Natural killer cell (primary cell): Measurements from ENCODE around the gene RNF103. TPM values are rescaled to one million over a fixed set of nuclear protein-coding genes. Genes with fewer than 3 reads are reported as not detected.

Source experiments
- ATAC-seq, 3 donors: fragments of 150-1000 bp in 2 of 3; fragments of 200-7000 bp in 1 of 3; cut with Tn5 transposase; 1 replicate in 1 of 3; 2 replicates in 2 of 3; pipeline ENCODE4 v1.10.0; 2021; ENCODE audit warnings: mild to moderate bottlenecking in 2 of 3, moderate library complexity in 2 of 3
- DNase-seq, 2 donors: peaks; one replicate each; pipeline versions ENCODE4 v3.0.0 to v3.0.0-alpha.2; 2013 to 2021; ENCODE audit warnings: mixed read lengths in 1 of 2
- H3K27ac ChIP-seq: one replicate; pipeline ENCODE4 v1.5.1; 2013; ENCODE audit warnings: mild to moderate bottlenecking, low read length
- H3K27me3 ChIP-seq: one replicate; pipeline ENCODE4 v1.6.1; 2013; ENCODE audit warnings: low read length; ENCODE audit not compliant: control insufficient read depth, insufficient read depth
- H3K36me3 ChIP-seq: one replicate; pipeline ENCODE4 v1.6.1; 2013; ENCODE audit warnings: low read length; ENCODE audit not compliant: control insufficient read depth, insufficient read depth
- H3K4me1 ChIP-seq: one replicate; pipeline ENCODE4 v1.6.1; 2013; ENCODE audit warnings: low read length; ENCODE audit not compliant: control insufficient read depth, insufficient read depth
- H3K4me3 ChIP-seq: one replicate; pipeline ENCODE4 v1.5.1; 2013; ENCODE audit warnings: low read length
- H3K9me3 ChIP-seq: one replicate; pipeline ENCODE4 v1.6.1; 2013; ENCODE audit warnings: low read length; ENCODE audit not compliant: control insufficient read depth, insufficient read depth
- H3K27ac Mint-ChIP-seq, 2 donors: one replicate each; pipeline ENCODE4 v1.8.0; 2022; ENCODE audit warnings: mild to moderate bottlenecking in 2 of 2, mixed read lengths in 2 of 2, moderate library complexity in 1 of 2
- H3K27me3 Mint-ChIP-seq, 2 donors: one replicate each; pipeline ENCODE4 v1.8.0; 2022; ENCODE audit warnings: low read depth in 2 of 2, mixed read lengths in 2 of 2
- H3K36me3 Mint-ChIP-seq: one replicate; pipeline ENCODE4 v1.8.0; 2022; ENCODE audit warnings: mixed read lengths
- H3K4me1 Mint-ChIP-seq, 2 donors: one replicate each; pipeline ENCODE4 v1.8.0; 2022; ENCODE audit warnings: mixed read lengths in 2 of 2
- H3K4me3 Mint-ChIP-seq: one replicate; pipeline ENCODE4 v1.8.0; 2022; ENCODE audit warnings: mild to moderate bottlenecking, moderate library complexity, mixed read lengths
- H3K9me3 Mint-ChIP-seq, 2 donors: one replicate each; pipeline ENCODE4 v1.8.0; 2022; ENCODE audit warnings: mixed read lengths in 2 of 2
- WGBS: methylation state at CpG from one replicate; pipeline ENCODE4 v1.1.7; 2013; ENCODE audit warnings: missing lambda C conversion rate; ENCODE audit not compliant: insufficient coverage; 5-methylcytosine and 5-hydroxymethylcytosine counted together
- intact Hi-C: fragments of 100-400 bp; cut with micrococcal nuclease; formaldehyde crosslinking; loops from one replicate; pipeline ENCODE4 v1.14.2; 2022
- total RNA-seq, 4 donors: library from RNA; stranded (reverse); fragments of 120-200 nt in 1 of 4; gene quantifications; one replicate each; pipeline versions ENCODE4 v1.2.3 to v1.2.4, GENCODE V29; 2013 to 2022
- TF ChIP-seq, protein P1 (sequence below): fragments of 200-600 bp; IDR thresholded peaks from one replicate; pipeline ENCODE4 v1.8.0; 2022; ENCODE audit warnings: antibody characterized with exemption

RNF103 gene
- total RNA-seq, 3 donors from 2014 or later (not counting 1 experiment from before 2014, with no cell fraction given) = 52.9 to 74.2 (median 70.9) TPM

DNA sequence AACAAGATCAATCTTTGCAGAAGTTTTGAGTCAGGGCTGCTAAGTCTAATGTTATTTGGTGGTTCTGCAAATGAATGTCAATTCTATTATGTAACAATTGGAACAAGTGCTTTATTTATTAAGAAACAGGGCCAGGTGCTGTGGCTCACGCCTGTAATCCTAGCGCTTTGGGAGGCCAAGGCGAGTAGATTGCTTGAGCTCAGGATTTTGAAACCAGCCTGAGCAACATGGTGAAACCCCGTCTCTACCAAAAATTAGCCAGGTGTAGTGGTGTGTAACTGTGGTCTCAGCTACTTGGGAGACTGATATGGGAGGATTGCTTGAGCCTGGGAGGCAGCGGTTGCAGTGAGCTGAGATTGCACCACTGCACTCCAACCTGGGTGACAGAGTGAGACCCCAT lies 13.2 kb upstream of the RNF103 start:
- Histone ChIP-seq H3K36me3 (no peaks in the 10 kb centered on the region), H3K4me3 (no peak overlapping the region), H3K27me3 (no peaks in the 10 kb centered on the region), H3K9me3 (peaks cover 4% of the 10 kb centered on the region), H3K4me1 (no peaks in the 10 kb centered on the region), H3K27ac (no peak overlapping the region)
- 96% methylated on average over 5 of the region's 5 CpGs for WGBS
- Mint-ChIP-seq H3K27ac (no peak overlapping the region), H3K4me1 (no peaks in the 10 kb centered on the region), H3K9me3 (peaks cover 0 to 2% of the 10 kb centered on the region in 2 donors), H3K27me3 (peaks cover 3 to 12% of the 10 kb centered on the region in 2 donors), H3K36me3 (peaks cover 12% of the 10 kb centered on the region), H3K4me3 (no peak overlapping the region)
- intact Hi-C loops = no loop called here
- no peak for DNase-seq
- TF ChIP-seq, protein P1, sequence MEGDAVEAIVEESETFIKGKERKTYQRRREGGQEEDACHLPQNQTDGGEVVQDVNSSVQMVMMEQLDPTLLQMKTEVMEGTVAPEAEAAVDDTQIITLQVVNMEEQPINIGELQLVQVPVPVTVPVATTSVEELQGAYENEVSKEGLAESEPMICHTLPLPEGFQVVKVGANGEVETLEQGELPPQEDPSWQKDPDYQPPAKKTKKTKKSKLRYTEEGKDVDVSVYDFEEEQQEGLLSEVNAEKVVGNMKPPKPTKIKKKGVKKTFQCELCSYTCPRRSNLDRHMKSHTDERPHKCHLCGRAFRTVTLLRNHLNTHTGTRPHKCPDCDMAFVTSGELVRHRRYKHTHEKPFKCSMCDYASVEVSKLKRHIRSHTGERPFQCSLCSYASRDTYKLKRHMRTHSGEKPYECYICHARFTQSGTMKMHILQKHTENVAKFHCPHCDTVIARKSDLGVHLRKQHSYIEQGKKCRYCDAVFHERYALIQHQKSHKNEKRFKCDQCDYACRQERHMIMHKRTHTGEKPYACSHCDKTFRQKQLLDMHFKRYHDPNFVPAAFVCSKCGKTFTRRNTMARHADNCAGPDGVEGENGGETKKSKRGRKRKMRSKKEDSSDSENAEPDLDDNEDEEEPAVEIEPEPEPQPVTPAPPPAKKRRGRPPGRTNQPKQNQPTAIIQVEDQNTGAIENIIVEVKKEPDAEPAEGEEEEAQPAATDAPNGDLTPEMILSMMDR = no peak
- no peak for ATAC-seq

GRCh38 chr2:86634352-86634751 lies 10.7 kb upstream of the RNF103 start:
- Histone ChIP-seq H3K36me3 (no peaks in the 10 kb centered on the region), H3K4me1 (no peaks in the 10 kb centered on the region), H3K9me3 (no peaks in the 10 kb centered on the region), H3K27ac (no peak overlapping the region), H3K4me3 (no peak overlapping the region), H3K27me3 (no peaks in the 10 kb centered on the region)
- Mint-ChIP-seq H3K4me1 (no peaks in the 10 kb centered on the region), H3K27me3 (peaks cover 0 to under 1% of the 10 kb centered on the region in 2 donors), H3K27ac (no peak overlapping the region), H3K36me3 (no peaks in the 10 kb centered on the region), H3K9me3 (no peaks in the 10 kb centered on the region), H3K4me3 (no peak overlapping the region)
- 96% methylated on average over 5 of the region's 6 CpGs for WGBS
- intact Hi-C loops = no loop called here
- TF ChIP-seq, protein P1 = no peak
- no peak for DNase-seq
- no peak for ATAC-seq

DNA sequence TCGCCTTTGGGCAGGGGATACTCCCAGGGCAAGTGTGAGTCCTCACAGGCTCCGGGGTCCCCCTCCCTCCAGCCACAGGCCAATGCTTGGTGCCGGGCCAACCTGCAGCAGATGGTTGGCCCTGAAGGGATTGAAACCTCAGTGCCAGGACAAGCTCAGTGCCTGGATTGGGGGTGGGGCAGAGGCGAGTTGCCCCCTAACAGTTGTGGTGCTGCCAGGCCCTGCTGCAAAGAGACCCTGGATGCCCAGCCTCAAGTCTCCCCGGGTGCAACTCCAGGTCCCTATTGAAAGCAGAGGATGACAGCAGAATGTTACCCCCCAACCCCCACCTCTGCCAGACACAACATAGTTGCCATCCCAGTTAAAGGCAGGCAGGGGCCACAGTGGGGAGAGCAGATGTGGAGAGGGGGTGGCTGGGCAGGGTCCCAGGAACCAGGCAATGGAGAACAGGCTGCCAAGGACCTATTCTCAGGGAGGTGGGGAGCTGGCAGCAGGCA lies 9.5 kb upstream of the RNF103 start:
- no peaks in the 10 kb centered on the region for H3K4me1 Mint-ChIP-seq
- TF ChIP-seq, protein P1 = no peak
- no peaks in the 10 kb centered on the region for H3K27me3 ChIP-seq
- H3K9me3 Mint-ChIP-seq = no peaks in the 10 kb centered on the region
- no peaks in the 10 kb centered on the region for H3K4me1 ChIP-seq
- no peak overlapping the region for H3K4me3 Mint-ChIP-seq
- H3K27ac ChIP-seq = no peak overlapping the region
- no peaks in the 10 kb centered on the region for H3K36me3 ChIP-seq
- H3K36me3 Mint-ChIP-seq = no peaks in the 10 kb centered on the region
- no peak for ATAC-seq
- intact Hi-C loops = no loop called here
- no peaks in the 10 kb centered on the region for H3K9me3 ChIP-seq
- H3K27me3 Mint-ChIP-seq = peaks cover 3 to 12% of the 10 kb centered on the region in 2 donors
- H3K4me3 ChIP-seq = no peak overlapping the region
- 80% methylated on average over 5 of the region's 5 CpGs for WGBS
- DNase-seq = no peak
- no peak overlapping the region for H3K27ac Mint-ChIP-seq

DNA sequence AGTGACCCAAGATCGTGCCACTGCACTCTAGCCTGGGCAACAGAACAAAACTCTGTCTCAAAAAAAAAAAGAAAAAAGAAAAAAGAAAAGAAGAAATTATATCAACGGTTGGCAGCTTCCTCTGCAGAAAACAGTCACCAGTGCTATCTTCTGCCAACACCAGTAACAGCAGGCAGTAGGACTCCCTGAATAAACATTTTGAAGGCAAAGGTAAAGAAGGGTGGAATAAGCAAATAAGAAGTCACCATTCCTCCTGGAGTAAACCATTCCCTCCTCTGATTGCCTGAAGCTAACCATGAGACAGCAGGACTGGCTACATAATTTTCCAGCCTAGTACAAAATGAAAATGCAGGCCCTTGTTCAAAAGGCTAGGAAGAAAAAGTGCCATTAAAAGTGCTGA lies 9.0 kb upstream of the RNF103 start:
- no peaks in the 10 kb centered on the region for H3K27me3 ChIP-seq
- Mint-ChIP-seq H3K9me3 (no peaks in the 10 kb centered on the region), H3K36me3 (no peaks in the 10 kb centered on the region), H3K27ac (no peak overlapping the region), H3K4me3 (no peak overlapping the region), H3K4me1 (no peaks in the 10 kb centered on the region), H3K27me3 (peaks cover 3 to 17% of the 10 kb centered on the region in 2 donors)
- H3K27ac ChIP-seq = no peak overlapping the region
- intact Hi-C loops = no loop called here
- no peaks in the 10 kb centered on the region for H3K36me3 ChIP-seq
- DNase-seq (no peak), ATAC-seq (no peak)
- 66% methylated on average over 2 of the region's 2 CpGs for WGBS
- H3K4me3 ChIP-seq = no peak overlapping the region
- H3K9me3 ChIP-seq = no peaks in the 10 kb centered on the region
- TF ChIP-seq, protein P1 = no peak
- H3K4me1 ChIP-seq = no peaks in the 10 kb centered on the region
